Activated CD8-positive, alpha-beta memory T cell treated with anti-CD3 and anti-CD28 coated beads, Interleukin-2, amount 50 U/mL, for 1 hour (primary cell): ENCODE measurements around the gene DAPK3.
"Not testable (repeated sequence)": the region's sequence is repeated elsewhere in the genome, so short reads cannot be mapped to it uniquely, and the experiment has no call there.

ENCODE experiments used
- DNase-seq: peaks from one replicate; pipeline ENCODE4 v3.0.0-alpha.2; 2020; ENCODE audit errors: extremely low read depth

The DAPK3 gene

DNA sequence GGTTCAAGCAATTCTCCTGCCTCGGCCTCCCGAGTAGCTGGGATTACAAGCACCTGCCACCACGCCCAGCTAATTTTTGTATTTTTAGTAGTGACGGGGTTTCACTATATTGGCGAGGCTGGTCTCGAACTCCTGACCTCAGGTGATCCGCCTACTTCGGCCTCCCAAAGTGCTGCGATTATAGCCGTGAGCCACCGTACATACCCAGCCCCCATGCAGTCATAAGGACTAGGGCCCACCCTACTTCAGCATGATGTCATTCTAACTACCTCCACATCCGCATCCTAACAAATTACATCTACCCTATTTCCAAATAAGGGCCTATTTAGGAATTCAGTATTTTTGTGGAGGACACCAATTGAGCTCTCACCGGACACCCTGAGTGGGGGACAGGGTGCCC, 15.6 kb downstream of the DAPK3 start:
- DNase-seq = not testable (repeated sequence)

DNA sequence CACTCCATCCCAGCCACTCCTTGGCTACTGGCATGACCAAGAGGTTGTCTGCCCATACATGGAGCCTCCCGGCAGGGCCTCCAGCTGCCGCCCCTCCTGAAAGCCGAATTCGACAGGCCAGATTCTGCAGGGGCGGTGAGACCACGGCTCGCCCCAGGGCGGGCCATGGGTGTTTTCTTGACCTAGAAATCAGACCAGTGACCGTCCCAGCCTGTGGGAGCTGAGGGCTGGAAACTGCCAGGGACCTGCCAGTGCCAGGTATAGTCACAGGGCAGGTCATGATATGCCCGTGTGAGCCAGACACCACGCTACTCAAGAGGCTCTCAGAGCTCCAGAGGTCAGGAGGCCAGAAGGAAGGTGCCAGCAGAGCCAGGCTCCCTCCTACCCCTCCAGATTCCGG, 16.8 kb downstream of the DAPK3 start:
- no peak for DNase-seq

DNA sequence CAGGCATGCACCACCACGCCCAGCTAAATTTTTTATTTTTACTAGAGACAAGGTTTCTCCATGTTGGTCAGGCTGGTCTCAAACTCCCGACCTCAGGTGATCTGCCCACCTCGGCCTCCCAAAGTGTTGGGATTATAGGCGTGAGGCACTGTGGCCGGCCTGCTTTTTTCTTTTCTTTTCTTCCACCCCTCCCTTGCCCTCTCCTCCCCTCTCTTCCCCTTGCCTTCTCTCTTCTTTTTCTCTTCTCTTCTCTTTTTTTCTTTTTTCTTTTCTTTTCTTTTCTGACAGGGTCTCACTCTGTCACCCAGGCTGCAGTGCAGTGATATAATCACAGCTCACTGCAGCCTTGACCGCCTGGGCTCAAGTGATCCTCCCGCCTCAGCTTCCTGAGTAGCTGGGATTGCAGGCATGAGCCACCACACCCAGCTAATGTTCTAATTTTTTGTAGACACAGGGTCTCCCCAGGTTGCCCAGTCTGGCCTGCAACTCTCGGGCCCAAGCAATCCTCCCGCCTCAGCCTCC, 18.1 kb downstream of the DAPK3 start:
- DNase-seq = not testable (repeated sequence)

DNA sequence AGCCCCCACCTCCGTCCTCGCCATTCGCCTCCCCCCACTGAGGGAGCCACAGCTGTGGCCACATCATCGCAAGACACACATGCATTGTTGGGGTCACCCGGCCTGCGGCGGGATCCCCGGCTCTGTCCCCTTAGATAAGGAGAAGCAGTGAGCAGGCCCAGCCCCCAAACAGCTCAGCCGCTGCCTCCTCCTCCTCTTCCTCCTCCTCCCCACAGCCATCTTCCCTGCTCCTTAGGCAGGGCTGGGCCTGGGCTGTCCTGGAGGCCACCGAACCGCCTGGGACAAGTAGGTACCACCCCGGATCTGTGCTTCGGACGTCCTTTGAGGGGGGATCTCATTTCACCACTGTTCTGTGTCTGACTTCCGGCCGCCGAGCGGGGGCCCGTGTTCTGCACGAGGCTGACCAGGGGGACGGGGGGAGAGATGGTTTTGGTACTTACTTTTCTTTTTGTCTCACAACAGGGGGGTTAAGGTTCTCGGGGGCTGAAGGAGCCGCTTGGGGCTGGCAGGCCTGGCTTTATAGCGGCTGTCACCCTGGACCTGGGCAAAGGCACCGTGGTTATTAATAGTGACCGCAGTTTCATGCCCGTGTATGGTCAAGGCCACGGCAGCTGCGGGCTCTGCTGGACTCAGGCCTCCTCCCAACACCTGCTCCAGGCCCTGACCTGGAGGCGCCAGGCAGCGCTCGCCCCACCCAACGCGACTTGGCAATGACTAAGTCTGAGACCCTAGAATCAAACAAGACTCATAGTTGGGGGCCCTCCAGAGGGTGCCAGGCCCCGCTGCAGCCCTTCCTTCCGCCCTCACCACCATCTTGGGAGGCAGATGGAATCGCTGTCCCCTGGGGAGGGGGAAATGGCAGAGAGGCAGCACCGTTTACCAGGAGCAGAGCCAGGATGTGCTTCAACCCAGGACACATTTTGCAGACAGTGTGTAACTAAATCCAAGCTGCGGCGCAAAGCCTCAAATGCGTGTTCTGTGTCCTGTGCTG, 19.7 kb downstream of the DAPK3 start:
- no peak for DNase-seq

DNA sequence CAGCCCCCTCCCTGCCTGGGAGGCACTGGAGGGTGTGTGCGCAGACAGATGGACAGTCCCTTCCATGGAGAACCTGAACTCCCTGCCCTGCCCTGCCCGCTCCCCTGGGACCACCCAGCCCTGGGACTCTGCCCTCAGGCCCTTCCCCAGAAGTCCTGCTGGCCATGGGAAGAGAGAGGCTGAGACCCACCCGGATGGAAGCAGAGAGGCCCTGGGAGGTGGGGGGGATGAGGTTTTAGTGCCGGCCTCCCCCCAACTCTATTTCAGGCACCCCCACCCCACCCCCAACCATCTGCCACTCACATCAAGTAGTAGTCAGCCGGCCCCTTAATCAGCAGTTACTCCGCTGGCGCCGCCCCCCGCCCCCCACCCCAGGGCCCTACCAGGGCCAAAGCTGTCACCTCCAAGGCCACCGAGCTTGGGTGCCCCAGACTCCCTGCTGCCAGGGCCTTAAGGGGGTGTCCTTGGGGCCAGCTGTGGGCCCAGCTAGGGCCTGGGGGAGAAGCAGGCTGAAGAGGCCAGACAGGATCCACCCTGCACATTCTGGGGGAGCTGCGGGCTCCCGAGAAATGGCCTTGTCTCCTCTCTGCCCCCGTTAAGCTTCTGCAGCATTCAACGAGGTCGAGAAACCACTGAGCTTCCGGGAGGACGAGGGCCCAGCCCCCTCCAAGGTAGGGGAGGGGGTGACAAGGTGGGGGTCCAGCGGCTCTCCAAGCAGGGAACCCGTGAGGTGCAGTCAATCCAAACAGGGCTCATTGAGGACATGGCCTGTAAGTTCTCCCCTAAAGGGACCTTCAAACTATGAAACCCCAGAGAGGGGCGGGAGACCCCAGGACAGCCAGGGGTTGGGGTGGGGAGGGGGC, 20.7 kb downstream of the DAPK3 start:
- no peak for DNase-seq

DNA sequence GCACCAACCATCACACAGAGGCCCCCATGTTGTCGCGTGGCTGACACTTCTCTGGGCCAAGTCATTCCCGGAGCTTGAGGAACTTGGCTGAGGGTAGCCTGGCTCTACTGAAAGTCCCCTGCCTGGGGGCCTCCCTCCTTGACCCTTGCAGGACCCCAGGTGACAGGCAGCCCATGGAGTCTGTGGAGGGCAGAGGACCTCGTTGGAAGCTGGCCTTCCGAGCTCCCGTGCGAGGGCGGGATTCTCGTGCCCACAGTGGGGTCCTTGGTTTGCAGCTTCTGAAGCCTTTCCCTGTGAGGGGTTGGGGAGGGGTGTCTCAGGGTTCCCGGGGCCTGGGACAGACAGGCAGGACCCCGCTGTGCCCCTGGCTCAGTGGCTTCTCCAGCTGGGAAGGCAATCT, 21.6 kb downstream of the DAPK3 start:
- DNase-seq = no peak

DNA sequence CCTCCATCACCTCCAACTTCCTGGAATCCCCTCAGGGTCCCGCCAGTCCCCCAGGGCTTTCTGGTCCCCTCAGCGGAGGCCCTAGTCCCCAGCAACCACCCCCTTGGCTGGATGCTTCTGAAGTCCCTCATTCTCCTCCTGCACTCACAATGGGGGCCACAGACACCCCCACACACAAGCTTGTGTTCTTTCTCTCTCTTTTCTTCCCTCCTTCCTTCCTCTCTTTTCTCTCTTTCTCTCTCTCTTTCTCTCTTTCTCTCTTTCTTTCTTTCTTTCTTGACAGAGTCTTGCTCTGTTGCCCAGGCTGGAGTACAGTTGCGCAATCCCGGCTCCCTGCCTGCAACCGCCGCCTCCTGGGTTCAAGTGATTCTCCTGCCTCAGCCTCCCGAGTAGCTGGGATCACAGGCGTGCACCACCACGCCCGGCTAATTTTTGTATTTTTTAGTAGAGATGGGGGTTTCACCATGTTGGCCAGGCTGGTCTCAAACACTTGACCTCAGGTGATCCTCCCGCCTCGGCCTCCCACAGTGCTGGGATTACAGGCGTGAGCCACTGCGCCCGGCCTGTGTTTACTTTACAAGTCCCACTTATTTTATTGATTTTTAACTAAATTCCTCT, 23.5 kb downstream of the DAPK3 start:
- not testable (repeated sequence) for DNase-seq

DNA sequence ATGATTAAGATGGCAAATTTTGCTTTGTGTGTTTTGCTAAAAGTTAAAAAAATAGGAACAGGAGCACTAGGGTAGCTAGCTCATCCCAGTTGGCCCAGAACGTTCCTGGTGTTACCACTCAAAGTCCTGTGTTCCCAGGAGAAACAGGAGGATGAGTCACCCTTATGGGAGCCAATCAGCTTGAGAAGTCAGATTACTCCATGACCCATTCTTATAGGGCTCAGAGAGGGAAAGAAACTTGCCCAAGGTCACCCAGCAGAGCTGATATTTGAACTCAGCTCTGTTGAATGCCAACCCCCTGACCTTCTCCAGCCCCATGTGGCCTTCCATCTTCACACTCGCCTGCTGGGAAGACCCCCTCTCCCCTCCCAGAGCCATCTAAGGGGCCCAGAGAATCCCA, 25.1 kb downstream of the DAPK3 start:
- no peak for DNase-seq

DNA sequence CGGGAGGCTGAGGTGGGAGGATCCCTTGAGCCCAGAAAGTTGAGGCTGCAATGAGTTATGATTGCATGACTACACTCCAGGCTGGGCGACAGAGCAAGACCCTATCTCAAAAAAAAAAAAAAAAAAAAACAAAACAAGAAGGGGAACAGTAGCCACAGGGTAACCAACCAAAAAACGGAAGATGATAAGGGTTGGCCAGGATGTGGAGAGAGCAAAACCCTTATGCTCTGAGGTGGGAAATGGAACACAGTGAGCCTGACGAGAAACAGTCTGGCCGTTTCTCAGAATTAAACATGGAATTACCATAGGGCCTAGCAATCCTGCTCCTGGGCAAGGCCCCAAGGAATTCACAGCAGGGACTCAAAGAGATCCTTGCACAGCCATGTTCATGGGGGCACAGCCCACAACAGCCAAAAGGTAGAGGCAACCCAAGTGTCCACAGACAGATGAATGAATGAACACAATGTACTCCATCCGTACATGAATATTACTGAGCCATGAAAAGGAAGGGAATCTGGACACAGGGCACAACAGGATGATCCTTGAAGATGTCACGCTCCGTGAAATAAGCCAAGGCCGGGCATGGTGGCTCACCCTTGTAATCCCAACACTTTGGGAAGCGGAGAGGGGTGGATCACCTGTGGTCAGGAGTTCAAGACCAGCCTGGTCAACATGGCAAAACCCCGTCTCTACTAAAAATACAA, 26.7 kb downstream of the DAPK3 start:
- DNase-seq = no peak

DNA sequence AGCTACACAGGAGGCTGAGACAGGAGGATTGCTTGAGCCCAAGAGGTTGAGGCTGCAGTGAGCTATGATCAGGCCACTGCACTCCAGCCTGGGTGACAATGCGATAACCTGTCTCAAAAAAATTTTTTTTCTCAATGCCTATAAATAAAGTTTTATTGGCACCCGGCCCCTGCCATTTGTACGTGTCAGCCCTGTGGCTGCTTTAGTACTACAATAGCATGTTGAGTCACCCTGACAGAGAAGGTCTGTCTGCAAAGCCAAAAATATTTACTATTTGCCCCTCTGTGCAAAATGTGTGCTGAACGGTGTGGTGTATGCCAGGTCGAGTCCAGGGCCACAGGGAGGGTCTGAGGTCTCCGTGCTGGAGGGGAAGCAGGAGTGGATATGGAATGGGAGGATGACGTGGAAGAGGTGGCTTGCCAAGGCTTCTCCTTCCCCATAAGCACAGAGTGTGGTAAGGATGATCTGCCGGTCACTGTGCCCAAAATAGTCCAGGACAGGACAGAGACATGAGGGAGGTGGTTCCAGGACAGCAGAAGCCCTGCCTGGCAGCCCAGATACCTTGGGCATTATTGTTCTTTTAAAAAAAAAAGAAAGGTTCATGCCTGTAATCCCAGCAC, 28.0 kb downstream of the DAPK3 start:
- no peak for DNase-seq

DNA sequence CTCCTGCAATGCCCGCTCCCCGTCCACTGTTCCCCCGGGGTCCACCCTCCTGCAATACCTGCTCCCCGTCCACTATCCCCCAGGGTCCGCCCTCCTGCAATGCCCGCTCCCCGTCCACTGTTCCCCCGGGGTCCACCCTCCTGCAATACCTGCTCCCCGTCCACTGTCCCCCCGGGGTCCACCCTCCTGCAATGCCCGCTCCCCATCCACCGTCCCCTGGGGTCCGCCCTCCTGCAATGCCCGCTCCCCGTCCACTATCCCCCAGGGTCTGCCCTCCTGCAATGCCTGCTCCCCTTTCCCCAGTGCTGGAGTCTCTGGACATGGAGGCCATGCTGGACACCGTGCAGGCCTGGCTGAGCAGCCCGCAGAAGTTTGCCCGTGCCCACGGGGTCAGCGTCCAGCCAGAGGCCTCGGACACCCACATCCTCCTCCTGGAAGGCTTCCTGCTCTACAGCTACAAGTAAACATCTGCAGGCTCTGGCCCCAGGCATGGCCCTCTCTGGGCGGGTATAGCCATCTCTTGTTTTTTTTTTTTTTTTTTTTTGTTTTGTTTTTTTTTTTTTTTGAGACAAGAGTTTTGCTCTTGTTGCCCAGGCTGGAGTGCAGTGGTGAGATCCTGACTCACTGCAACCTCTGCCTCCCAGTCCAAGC, 32.5 kb downstream of the DAPK3 start:
- DNase-seq = not testable (repeated sequence)

DNA sequence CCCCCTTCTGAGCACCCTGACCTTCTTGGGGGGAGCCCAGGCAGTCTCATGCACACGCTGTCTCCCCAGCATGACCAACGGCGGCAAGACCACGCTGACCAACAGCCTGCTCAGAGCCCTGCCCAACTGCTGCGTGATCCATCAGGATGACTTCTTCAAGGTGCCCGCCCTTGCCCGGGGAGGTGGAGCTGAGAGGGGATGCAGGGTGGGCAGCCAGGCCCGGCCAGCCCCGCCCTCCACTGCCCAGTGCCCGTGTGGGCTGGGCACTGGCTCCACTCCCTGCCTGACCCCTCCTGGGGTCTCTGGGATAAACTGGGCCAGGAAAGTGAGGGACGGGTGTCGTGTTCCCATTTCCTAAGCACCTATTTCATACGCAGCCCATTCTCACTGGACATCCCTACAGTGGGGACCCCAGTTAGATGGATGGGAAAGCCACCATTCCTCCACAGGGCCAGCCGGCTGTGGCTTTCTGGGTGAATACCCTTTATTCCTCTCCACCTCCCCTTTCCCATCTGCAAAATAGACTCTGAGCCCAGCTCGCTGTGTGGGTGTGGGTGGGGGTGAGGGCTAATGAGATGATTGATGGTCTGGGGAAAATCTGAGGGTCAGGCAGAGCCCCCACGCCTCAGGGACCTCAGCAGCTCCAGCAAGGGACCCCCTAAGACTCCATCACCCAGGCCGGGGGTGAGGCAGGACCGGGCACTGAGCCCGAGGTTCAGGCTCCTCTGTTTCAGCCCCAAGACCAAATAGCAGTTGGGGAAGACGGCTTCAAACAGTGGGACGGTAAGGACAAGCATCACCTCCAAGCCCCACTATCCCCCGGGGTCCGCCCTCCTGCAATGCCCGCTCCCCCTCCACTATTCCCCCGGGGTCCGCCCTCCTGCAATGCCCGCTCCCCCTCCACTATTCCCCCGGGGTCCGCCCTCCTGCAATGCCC, 34.1 kb downstream of the DAPK3 start:
- no peak for DNase-seq

DNA sequence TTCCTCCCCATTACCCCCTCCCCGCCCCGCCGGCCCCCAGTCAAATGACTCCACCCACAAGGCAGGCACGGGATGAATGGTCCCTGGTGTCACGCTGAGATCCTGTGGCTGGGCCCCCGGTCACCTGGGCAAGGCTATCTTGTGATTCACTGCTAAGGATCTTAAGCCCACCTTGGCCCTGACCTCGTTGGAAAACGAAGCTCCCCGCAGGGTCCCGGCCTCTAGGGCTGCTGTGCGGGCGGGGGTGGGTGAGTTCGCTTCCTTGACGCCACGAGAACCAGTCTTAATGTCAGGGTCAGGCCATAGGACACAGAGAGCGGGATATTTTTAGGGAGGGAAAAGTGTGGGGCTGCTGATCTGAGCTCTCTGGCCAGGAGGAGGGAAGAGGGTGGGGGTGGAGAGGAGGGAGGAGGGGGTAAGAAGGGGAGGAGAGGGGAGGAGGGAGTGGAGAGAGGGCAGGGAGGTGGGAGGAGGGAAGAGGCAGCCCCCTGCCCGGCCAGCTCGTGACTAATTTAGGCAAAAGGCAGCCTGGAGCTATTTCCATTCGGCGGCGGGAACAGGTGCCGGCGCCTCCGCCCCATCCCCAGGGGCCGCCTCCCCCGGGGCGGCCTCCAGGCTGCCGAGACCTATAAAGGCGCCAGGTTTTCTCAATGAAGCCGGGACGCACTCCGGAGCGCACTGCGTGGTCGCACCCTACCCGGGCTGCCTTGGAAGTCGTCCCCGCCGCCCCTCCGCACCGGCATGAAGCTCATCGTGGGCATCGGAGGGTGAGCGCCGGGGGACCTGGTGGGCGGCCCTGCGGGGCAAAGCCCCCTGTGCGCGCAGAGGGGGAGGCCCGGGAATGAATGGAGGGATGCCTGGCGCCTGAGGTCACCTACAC, 37.7 kb downstream of the DAPK3 start, which contains the start of gene NMRK2:
Gene NMRK2 (plus strand): TSS at position 139 of the 880 bp plus-strand sequence. CDS start 603 bp downstream, at position 742.
- DNase-seq = no peak

DNA sequence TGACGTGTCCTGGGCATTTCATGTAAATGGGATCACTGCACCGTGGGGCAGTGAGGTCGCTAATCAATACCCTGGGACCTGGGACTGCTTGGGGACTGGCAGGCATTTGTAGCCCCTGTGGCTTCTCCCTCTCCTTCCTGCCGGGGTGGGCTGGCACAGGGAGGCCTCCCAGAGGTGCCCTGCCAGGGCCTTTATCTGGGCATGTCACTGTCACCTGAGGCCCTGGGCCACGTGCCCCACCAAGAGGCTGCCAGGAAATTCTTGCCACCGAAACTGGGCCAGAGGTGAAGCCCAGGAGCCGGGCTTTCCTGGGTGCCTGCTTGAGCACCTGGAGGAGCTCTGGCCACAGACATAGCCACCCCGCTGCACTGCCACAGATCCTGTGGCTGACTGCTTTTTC, 39.9 kb downstream of the DAPK3 start:
- DNase-seq = no peak

DNA sequence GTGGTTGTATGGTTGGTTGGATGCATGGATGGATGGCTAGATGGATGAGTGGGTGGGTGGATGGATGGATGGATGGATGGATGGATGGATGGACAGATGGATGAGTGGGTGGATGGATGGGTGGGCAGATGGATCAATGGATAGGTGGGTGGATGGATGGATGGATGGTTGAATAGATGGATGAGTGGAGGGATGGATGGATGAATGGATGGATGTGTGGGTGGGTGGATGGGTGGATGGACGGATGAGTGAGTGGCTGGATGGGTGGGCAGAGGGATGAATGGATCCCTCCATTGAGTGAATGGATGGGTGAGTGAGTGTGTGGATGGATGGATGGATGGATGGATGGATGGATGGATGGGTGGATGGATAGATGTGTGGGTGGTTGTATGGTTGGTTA, 47.0 kb downstream of the DAPK3 start:
- no peak for DNase-seq

DNA sequence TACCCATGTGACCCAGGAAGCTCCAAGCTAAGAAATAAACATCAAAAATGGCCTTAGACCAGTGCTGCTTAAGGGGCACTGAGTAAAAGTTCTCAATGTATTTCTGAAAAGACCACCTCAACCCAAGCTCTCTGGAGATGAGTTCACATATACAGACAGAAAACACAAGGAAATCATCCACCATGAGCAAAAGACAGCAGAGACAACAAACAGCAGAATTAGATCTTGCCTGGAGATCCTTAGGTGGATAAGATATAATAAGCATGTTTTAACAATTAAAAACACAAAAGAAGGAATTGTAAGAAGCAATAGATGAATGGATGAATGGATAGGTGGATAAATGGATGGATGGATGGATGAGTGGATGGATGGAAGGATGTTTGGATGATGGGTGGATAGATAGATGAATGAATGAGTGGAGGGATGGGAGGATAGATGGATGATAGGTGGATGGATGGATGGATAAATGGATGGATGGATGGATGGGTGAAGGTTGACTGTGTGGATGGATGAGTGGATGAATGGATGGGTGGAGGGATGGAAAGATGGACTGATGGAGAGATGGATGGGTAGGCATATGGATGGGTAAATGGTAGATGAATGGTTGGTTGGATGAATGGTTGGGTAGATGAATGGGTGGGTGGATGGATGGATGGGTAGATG, 47.7 kb downstream of the DAPK3 start:
- DNase-seq = no peak

DNA sequence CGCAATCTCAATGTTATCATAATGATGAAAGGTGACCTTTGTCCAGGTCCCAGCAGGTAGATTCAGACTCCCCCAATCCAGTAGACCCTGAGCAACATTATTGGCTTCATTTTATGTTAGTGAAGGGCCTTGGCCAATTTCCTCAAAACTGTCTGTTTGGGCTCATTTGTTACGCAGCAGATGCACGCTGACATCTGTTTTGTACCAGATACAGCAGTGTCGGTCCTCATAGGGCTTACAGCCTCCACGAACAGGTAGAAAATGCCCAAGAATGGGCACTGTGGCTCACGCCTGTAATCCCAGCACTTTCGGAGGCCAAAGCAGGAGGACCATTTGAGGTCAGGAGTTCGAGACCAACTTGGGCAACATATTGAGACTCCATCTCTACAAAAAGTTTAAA, 51.1 kb downstream of the DAPK3 start:
- DNase-seq = no peak

DNA sequence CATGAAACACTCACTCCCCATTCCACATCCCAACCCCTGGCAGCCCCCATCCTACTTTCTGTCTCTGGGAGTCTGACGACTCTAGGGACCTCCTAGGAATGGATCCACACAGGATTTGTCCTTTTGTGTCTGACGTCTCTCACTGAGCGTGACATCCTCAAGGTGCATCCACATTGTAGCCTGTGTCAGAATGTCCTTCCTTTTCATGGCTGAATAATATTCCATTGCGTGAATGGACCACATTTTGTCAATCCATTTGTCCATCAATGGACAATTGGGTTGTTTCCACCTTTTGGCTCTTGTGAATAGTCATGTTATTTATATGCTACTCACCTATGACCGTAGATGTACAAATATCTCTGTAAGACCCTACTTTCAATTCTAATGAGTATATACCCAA, 54.9 kb downstream of the DAPK3 start:
- no peak for DNase-seq
